OCI-LY3 (cell line): ENCODE results near the gene ITGB1BP1.

Experiments
- CTCF ChIP-seq: fragments of 200-600, 300-600 bp; sonication (generic); IDR thresholded peaks from 2 replicates; pipeline ENCODE4 v1.5.1; 2014; ENCODE audit warnings: antibody characterized with exemption, low read length, low read depth
- EZH2phosphoT487 ChIP-seq: fragments of 200-600 bp; shearing (Covaris generic); IDR thresholded peaks from 2 replicates; pipeline ENCODE4 v1.6.1; 2018; ENCODE audit warnings: antibody characterized with exemption, mixed run types, low read depth

- TF ChIP-seq EZH2phosphoT487 (no peak), CTCF (no peak)
Measured at GRCh38 chr2:9408641-9409151, 14.6 kb downstream of the ITGB1BP1 start.
